GM21619 (cell line): Measurements from ENCODE around the gene MACROD2.
"Not testable (repeated sequence)": the region's sequence is repeated elsewhere in the genome, so short reads cannot be mapped to it uniquely, and the experiment has no call there.

Experiments
- ATAC-seq: cut with Tn5 transposase; IDR thresholded peaks from one replicate; pipeline ENCODE4 v1.9.1; 2021; ENCODE audit not compliant: unreplicated experiment

The MACROD2 gene

DNA sequence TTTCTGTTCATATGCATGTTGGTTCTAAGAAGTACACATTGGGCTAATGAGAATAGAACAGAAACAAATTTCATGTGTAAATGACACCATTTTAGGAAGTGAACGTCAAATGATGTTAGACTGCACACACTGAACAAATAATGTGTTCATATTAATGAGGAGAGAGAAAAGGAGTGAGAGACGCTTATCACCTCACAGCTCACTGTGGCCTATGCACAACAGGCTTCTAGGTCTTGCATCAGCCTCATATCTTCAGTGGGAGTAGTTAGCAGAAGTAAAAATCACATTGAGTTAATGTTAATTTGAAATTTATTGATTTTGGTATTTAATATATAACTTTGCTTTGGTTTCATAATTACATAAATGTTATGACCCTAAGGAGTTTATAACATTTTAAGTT, 454.9 kb downstream of the MACROD2 start:
- ATAC-seq: no peak

DNA sequence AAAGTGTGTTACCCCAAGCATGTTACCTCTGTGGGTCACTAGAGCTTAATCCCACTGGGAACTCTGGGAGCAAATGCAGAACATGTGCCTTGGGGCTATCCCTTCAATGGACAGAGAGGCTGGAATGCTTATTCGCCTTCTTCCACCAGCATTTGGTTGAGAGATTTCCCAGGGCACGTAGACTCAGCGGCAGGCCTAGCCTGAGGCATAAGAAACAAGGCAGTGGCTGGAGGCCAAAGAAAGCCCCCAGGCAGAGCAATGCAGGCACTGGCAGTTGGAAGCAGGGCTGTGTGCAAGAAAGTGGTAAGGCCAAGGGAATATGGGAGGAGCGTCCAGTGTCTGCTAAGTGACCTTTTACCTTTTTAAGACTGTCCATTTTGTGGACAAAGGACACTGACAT, 456.1 kb downstream of the MACROD2 start:
- no peak for ATAC-seq

DNA sequence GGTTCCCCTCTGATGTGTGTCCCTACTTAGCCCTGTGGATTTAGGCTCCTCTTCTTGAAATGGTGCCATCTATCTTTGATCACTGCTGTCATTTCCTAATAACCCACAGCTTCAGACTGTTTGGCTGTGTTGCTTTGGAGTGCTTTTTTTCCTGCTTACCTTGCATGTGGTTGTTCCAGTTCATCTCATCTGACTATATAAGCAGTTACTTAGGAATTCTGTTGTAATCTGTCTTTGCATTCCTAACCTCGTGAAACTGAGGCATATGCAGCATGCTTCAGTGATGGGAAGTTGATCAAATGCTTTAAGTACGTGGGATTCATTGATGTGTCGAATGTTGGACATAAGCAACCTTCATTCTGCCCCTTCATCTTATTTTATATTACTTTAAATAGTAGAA, 457.9 kb downstream of the MACROD2 start:
- no peak for ATAC-seq

DNA sequence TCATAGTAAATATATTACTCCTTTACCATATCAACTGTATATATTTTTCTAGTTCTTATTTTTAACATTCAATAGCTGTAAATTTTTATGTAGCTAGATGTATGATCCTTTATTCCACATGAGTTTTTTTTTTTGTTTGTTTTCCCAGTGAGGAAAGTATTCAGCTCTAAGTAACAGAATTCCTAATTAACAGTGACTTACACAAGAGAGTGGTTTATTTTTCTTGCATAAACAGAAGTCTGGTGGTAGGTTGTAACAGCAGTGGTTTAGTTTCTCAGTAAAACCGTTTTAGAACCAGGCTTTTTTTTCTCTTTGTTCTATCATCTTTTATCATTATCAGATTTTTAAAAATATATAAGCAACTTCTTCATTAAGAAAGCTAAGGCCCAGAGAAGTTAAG, 459.0 kb downstream of the MACROD2 start:
- ATAC-seq: no peak

DNA sequence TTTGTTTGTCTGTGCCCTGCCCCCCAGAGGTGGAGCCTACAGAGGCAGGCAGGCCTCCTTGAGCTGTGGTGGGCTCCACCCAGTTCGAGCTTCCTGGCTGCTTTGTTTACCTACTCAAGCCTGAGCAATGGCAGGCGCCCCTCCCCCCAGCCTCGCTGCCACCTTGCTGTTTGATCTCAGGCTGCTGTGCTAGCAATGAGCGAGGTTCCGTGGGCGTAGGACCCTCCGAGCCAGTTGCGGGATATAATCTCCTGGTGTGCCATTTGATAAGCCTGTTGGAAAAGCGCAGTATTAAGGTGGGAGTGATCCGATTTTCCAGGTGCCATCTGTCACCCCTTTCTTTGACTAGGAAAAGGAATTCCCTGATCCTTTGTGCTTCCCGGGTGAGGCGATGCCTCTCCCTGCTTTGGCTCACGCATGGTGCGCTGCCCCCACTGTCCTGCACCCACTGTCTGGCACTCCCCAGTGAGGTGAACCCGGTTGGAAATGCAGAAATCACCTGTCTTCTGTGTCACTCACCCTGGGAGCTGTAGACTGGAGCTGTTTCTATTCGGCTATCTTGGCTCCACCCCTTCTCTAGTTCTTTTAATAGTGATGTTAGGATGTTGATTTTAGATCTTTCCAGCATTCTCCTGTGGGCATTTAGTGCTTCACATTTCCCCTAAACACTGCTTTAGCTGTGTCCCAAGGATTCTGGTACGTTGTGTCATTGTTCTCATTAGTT, 471.9 kb downstream of the MACROD2 start:
- not testable (repeated sequence) for ATAC-seq

DNA sequence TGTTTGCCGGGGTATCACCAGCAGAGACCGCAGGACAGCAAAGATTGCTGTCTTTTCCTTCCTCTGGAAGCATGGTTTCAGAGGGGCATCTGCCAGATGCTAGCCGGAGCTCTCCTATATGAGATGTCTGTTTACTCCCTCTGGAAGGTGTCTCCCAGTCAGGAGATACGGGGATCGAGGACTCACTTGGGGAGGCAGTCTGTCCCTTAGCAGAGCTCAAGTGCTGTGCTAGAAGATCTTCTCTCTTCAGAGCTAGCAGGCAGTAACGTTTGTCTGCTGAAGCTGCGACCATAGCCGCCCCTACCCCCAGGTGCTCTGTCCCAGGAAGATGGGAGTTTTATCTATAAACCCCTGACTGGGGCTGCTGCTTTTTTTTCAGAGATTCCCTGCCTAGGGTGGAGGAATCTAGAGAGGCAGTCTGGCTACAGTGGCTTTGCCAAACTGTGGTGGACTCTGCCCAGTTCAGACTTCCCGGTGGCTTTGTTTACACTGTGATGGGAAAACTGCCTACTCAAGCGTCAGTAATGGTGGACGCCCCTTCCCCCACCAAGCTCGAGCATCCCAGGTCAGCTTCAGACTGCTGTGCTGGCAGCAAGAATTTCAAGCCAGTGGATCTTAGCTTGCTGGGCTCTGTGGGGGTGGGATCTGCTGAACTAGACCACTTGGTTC, 475.0 kb downstream of the MACROD2 start:
- no peak for ATAC-seq

DNA sequence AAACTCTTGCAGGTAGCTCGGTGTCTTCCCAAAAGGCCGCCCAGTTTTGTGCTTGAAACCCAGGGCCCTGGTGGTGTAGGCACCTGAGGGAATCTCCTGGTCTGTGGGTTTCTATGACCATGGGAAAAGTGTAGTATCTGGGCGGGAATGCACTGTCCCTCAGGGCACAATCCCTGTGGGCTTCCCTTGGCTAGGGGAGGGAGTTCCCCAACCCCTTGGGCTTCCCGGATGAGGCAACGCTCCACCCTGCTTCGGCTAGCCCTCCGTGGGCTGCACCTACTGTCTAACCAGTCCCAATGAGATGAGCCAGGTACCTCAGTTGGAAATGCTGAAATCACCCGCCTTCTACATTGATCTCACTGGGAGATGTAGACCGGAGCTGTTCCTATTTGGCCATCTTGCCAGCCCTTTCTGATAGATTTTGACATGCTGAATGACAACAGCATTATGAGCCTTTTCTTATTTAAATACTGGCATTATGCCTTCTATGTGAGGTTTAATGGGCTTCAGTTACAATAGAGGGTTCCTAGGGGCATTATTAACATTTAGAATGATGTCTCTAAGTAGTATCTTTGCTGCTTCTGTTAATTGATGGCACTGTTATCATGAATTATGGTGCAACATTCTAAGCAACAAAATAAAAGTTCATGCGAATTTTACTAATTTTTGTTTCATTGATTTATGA, 475.8 kb downstream of the MACROD2 start:
- ATAC-seq: no peak

DNA sequence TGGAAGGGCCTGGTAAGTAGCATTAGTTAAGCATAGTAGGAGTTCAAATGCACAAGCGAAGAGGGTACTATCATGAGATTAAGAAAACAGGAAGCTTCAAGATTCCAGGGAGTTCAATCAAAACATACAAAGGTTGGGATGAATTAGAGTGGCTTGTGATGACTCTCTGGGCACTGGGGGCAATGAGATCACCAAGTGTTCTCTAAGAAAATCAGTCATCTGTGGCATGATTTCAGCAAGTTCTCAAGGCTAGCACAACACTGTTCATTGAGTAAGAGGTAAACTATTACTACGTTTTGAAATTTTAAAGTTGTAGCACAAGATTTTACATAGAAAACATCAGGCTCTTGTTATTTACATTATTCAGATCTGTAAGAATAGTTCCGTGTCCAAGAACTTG, 481.8 kb downstream of the MACROD2 start:
- ATAC-seq: no peak

DNA sequence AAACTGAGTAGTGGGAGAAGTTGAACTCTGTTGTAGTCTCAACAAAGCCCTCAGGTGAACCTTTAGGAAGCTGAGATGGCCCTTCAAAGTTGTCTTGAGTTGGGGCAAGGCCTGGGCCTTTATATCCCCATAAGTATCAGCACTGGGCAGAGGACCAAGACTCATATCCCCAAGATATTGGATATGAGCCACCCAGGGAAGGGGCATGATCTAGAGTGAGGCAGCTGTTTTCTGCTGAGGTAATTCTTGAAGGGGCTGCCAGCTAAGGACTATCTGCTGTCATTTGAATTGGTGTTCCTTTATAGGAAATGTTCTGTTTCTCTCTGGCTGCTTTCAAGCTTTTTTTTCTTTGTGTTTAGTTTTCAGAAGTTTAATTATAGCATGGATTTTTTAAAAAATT, 482.8 kb downstream of the MACROD2 start:
- no peak for ATAC-seq

DNA sequence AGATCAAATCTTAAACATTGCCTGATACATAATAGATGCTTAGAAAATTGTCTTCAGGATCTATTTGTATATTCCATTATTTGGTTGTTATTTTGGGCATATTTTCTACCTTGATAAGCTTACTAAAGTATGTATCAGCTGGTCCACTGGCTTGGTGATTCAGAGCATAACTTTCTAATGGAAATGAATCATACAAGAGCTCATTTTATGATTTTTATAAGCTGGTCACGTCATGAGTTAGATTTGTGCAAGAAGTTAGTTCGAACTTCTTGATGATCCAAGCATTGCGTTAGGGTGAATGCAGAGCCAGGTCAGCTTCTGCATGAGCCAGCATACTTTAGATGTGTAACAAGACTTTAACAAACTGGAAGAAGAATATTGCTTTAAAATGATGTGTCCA, 486.5 kb downstream of the MACROD2 start:
- ATAC-seq: no peak

DNA sequence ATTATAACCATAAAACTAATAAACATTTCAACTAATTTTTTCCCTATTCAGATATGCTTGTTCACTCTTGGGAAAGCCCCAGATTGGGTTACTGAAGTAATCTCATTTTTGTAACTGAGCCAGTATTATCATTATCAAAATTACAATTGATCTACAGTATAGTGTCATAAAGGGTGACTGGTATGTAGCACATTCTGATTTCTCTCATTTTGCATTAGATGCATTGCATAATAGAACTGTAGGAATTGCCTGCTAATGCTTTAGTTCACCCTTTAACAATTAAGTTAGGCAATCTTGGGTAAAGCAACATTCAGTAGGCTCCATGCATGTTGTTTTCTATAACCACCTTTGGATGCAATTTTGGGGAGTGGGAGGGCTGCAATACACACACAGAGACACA, 492.9 kb downstream of the MACROD2 start:
- ATAC-seq: no peak

DNA sequence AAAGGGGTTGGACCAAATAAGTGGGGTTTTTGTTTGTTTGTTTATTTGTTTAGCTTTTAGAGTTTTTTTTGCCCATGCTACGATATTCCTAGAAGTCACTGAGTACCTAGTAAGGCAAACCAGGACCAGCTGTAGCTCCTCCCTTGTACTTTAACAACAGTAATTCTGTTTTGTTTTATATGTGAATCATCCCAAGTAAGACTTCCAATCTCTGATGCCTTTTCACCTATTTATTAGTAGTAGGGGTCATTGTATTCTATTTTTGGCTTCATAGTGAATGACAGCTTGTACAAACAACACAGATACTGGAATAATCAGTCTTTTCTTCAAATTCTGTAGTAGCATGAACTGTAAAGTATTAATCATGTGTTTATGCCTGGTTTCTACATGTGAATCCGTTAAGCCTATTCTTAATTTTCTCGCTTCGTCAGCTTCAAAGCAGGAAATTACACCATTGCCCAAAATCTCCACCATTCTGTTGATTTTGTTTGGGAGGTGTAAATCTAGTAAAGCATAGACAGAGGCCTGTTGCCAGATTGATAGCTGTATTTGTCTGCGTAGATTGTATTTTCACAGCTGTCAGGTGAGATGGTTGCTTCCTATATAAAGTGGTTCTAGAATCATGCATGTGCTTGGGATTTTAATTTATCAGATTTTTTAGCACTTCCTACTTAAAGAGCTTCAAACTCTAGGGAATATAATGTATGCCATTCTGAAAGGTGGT, 493.6 kb downstream of the MACROD2 start:
- ATAC-seq: no peak

DNA sequence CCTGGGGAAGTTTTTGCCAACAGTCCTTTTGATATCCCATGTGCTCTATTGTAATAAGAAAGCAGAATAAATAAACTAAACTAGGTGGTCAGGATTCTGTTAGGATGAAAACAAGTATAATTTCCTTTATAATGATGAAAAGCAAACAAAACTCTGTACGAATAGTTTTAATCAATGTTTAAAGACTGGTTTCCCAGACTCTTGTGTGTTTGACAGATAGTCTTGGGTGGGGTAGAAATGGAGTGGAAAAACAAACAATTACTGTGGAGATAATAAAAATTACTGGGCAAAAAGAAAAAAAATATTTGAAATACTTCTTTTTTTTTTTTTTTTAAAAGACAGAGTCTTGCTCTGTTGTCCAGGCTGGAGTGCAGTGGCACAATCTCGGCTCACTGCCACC, 494.2 kb downstream of the MACROD2 start:
- no peak for ATAC-seq

DNA sequence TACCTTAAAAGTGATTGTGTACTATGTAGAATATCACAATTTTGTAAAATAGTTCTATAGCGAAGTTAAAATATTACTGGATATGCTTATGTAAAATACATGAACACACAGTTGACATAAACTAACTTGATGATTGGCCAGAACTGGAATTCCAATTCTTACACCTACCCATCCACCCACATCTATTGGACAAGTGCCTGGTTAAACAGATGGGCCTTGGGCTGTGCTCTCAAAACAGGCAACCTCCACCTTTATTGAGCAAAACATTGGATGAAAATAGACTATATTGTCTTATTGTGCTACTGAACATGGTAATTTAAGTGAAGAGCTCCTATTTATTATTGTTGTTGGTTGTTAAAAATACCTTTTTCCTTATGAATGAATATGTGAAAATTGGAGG, 496.1 kb downstream of the MACROD2 start:
- ATAC-seq: no peak

DNA sequence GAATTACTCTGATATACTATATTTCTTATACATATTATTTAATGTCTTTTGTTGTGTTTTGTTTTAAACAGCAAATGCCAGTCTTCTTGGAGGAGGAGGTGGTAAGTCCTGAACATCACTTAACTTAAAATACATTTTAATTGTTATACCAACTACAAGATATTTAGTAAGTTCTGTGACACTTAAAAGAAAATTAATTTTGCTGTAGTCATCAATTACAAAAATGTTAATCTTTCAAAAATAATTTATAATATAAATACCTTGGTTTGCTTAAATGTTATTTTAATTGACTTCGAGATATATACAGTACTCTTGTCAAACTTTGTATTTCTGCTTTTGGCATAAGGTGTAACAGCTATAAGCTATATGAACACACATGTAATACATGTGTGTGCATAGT, 498.1 kb downstream of the MACROD2 start:
- ATAC-seq: no peak

DNA sequence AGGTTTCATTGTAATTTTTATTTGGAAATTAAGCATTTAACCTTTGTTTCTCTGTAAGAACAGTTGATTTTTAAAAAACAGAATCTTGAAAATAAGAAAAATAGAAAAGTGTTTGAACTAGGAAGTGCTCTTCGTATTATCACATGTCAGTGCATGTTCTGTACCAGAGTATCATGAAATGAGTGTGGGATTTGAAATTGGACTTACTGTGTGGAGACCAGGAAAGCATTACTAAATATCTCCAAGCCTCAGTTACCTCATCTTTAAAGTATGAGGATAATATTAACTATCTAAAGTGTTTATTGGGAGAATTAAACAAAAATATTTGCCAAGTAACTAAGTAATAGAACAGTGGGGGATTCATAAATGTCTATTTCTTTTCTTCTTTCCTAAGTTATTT, 499.0 kb downstream of the MACROD2 start:
- ATAC-seq: no peak

DNA sequence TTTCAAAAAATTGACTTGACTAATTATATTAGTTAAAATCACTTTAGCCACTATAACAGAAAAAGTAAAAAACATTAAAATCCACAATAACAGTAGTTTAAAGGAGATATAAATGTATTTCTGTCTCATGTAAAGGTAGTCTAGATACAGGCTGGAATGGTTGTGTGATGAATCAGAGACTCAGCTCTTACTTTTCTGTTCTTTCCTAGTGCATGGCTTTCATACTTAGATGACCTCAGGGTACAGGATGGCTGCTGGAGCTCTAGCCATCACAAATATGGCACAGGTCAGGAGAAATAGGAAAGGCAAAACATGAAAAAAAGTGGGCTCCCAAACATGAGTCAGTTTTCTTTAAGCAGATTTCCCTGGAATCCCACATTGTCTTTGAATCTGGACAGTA, 499.8 kb downstream of the MACROD2 start:
- ATAC-seq: no peak

DNA sequence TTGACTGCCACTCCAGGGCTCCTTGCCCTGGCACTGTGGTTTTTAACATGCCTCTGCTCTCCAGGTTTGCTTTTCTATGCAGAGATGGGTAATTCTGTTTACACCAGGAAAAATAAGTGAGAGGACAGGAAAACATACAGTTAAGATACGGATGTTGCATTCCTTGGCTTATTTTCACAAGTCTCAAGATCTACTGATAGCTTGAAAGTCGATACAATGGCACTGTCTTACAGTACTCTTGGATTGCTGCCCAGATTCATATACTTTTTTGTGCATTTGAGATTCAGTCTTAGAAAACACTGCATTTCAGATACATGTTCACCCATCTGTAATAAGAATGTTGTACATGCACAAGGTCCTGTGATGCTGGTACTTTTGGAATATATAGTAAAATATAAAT, 501.7 kb downstream of the MACROD2 start:
- no peak for ATAC-seq

DNA sequence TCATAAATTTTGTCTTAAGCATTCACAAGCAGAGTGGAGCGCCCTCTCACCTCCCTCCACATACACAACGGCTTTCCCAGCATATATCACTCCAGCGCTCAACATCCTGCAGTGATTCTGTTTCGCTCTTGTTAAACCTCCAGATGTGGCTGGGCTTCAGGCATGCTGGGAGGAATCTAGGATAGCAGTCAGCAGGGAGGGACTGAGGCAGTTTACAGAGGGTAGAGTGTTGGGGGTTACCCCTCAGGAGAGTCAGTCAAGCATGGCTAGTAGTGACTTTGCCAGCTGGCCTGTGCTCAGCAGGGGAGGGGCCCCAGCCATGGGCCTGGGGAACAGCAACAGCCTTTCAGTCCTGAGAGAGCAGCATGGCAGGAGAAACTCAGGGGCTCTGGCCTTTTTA, 503.5 kb downstream of the MACROD2 start:
- ATAC-seq: no peak

DNA sequence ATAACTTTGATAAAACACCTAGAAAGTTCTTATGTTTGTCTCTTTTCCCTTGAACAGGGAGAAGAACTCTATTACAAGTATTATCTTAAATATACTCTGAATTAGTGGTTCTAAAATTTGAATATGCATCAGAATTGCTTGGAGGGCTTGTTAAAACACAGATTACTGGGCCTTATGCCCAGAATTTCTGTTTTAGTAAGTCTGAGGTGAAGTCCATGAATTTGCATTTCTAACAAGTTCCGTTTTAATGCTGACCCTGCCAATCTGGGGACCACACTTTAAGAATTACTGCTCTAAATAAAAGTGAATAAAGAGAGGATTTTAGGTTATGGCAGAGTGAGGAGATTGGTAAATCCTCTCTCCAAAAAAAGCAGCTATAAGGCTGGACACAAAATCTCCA, 510.2 kb downstream of the MACROD2 start:
- no peak for ATAC-seq

DNA sequence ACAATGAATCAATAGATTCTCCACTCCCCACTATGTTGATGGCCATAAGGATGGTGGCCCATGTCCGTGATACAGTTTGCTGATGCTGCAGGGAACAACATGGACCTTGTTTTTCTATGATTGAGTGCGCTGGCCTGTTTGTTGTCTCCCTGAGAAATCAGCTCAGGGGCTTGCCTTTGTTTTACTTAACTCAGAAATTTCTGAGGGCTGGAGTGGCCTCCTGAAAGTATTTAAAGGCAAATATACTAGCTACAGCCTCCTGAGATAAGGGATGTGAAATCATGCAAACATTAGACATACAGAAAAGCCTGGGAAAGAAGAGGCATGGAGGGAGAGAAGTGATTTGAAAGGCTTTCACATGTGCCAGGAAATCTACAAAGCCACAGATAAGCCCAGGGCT, 512.4 kb downstream of the MACROD2 start:
- no peak for ATAC-seq

DNA sequence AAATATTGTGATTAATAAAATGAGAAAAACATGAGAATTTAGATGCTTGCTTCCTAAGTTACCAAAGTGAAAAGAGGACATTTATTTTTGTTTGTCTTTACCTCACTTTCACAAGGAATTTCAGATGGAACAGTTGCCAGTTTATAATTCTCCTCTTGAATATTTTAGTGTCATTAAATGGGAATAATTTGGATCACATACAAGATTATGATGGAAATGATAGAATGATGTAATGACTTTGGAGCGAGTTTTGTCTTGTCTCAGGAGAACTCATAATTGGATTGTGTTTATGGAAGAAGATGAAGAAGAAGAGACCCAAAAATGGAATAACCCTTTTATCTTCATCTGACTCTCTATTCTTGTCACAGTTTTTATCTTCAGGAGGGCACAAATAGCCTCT, 515.0 kb downstream of the MACROD2 start:
- no peak for ATAC-seq
